DOHH2 (cell line): ENCODE measurements around the gene INTS6L.

ENCODE experiments used
- CTCF ChIP-seq: fragments of 200-600 bp; sonication (generic); IDR thresholded peaks from one replicate; pipeline ENCODE4 v1.5.1; 2014; ENCODE audit warnings: antibody characterized with exemption, mild to moderate bottlenecking, low read depth, low read length; ENCODE audit not compliant: poor library complexity, severe bottlenecking
- EZH2phosphoT487 ChIP-seq: fragments of 200-600 bp; sonication (generic); IDR thresholded peaks from 2 replicates; pipeline ENCODE4 v1.6.1; 2017; ENCODE audit warnings: borderline replicate concordance, mild to moderate bottlenecking, antibody characterized with exemption, low read length, moderate library complexity, mixed read lengths

- TF ChIP-seq CTCF, result no peak
- TF ChIP-seq EZH2phosphoT487, result no peak
Observed at GRCh38 chrX:135605906-135606305, 85.4 kb downstream of the INTS6L start.
